ENCODE measurements around the gene PLA2G2C.
"Not testable (repeated sequence)": the region's sequence is repeated elsewhere in the genome, so short reads cannot be mapped to it uniquely, and the experiment has no call there.

Gene PLA2G2C

GRCh38 chr1:20185834-20186782 lies at the start of gene PLA2G2C, which contains the start of gene UBXN10:
Gene PLA2G2C, minus strand, starts transcription at chr1:20186518. Its CDS starts 9,155 bp downstream, at chr1:20177363.
Gene UBXN10, plus strand, starts transcription at chr1:20186096. Its CDS starts 4,466 bp downstream, at chr1:20190562.
- DNase-seq, result peak; percentile 13

GRCh38 chr1:20234788-20235535 lies 48.6 kb upstream of the PLA2G2C start:
- no peak for DNase-seq

DNA sequence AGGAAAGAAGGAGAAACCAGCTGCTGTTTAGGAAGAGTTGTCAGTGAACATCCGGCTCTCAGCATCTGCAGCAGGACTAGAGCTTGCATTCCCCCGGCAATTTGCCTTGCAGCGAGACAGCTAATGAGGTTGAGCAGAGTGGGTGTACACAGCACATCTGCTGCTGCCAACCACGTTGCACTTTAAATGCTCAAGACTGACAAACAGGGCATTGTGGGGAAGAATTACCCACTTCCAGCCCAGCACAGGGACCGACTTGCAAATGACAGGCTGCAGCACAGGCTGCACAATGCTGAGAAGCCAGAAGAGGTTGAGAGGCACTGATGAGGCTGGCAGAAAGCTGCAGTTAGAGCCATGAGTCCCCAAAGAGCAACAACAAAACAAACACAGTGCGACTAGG lies 47.5 kb upstream of the PLA2G2C start:
- peak; percentile 48 for DNase-seq

DNA sequence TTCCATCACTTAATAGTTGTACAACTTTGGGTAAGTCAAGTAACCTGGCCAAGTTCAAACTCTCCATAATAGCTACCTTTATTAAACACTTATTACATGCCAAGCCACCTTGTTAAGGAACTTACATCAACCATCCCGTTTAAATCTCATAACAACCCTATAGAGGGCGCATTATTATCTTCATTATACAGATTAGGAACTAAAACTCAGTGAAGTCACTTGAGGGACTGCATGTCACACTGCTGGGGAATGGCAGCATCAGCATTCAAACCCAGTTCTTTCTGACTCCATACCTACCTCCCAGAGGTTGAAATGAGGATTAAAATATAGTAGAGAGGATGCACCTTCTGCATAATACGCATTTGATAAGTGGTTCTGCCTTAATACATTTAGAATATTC lies 47.1 kb upstream of the PLA2G2C start:
- DNase-seq, result no peak

- not testable (repeated sequence) for DNase-seq
Observed at GRCh38 chr1:20232564-20232963, 46.2 kb upstream of the PLA2G2C start.

GRCh38 chr1:20229171-20229570 lies 42.9 kb upstream of the PLA2G2C start:
- no peak for DNase-seq

DNA sequence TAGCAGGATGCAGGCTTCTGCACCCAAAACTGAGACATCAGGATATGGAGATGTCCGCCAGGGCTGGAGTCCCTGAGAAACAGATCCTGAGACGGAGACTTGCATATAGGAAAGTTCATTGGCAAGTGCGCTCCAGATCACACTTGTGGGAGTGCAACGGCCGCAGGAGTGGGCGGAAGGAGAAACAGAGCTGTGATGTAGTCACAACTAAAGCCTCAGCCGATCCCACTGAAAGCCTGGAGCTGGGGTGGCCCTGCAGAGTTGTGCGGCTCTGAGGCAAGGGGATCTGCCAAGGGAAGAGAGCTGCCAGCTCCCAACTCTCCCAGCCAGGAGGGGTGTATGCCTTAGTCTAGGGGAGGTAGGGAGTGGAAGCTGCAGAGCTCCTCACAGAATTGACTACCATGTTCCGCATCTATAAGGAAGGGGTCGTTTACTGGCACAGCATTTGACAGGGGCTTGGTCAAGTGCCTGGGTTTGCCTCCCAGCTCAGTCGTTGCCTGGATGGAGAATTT lies 42.1 kb upstream of the PLA2G2C start:
- no peak for DNase-seq

DNA sequence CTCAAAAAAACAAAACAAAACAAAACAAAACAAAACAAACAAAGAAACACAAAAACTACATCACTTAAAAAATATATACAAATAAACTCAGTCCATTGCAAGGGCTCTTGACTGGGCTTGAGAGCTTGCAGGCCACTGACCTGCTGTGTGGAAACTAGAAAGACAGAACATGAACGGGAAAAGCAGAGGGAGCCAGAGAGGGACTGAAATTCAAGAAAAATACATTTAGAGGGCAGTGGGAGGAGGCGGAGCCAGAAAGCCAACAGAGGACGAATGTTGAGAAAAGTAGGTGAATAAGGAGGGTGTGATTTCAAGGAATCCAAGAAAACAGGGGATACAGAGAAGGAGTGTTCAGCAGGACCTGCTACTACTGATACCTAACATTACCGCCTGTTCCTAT lies 41.4 kb upstream of the PLA2G2C start:
- DNase-seq, result no peak

DNA sequence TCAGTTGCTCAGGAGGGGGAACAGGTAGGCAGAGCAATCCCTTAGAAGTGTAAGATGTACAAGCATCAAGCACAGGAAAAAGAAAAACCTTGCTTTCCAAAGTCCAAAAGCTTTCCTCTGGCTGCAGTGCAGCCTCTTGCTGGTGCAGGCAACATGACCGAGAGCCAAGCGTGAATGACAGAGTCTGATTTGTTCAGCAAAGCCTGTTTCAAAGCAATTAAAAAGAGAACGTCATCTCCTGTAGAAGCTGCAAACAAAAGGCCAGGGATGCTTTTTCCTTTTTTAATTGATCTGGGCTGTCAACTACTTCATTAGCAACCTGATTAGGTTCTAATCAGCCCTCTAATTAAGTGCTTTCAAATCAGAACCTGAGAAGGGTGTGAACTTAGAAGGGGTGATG lies 38.2 kb upstream of the PLA2G2C start:
- no peak for DNase-seq

- no peak for DNase-seq
Observed at GRCh38 chr1:20223551-20224419, 37.5 kb upstream of the PLA2G2C start.

GRCh38 chr1:20223106-20223505 lies 36.8 kb upstream of the PLA2G2C start:
- DNase-seq, result no peak

DNA sequence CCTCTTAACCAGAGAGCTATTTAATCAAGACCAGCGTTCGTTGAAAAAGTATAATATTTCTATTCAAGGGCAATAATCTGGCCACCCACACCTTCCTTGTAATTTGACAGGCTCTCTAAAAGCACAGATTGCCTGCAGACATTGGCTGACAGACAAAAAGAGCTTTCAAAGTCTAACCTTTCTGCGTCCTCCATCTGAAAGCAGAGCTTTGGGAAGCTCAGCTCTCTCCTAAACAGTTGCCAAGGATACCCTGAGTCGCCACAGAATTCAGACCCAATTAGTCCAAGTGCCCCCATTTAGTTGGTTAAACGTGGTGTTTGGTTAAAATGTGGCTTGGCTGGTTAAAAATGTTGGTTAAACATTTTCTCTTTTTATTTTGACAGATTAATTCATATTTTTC lies 33.7 kb upstream of the PLA2G2C start:
- peak; percentile 22 for DNase-seq

GRCh38 chr1:20219053-20219452 lies 32.7 kb upstream of the PLA2G2C start:
- DNase-seq, result not testable (repeated sequence)

DNA sequence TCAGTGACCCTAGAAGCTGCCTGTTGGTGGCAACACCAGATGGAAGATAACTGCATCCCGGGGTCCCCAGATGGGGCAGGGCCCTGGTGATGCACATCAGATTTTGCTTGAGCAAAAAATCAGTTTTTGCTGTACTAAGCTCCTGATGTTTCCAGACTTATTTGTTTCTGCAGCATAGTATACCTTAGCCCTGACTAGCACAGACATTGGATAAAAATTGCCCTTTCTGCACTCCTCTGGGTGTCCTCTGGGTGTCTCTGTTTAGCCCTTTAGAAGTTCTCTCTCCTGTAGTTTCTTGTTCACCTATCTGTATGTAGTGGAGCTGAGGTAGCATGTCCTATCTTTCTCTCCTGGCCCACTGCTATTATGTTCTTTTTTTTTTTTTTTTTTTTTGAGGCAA lies 30.3 kb upstream of the PLA2G2C start:
- no peak for DNase-seq

GRCh38 chr1:20215716-20216115 lies 29.4 kb upstream of the PLA2G2C start:
- DNase-seq, result no peak

DNA sequence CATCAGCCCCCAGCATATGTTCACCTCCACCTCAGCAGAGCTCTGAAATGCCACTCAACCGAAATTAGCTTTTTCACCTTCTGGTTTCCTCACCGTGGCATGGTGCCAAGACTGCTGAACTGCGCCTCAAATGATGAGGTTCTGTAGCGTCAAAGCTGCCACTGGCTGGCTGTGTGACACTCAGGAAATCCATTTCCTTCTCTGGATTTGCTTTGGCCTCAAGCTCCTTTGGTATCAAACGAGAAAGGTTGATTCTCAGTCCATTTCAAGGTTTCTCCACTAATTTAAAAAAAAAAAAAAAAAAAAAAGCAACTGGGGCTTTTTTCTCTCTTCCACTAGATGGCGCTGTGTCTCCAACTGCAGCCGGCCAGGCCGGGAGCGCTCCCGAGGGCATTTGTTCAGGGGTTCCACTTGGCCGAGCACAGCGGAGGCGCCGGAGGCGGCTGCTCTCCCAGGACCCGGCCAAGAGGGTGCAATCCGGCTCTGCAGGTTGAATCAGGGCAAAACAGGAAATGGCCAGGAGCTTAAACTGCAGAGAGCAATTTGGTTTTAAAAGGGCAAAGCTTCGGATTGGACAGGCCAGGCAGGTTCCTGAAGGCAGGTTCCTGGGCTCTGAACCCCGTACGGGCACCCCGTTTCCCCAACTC lies 26.5 kb upstream of the PLA2G2C start:
- peak; percentile 63 for DNase-seq

- DNase-seq, result no peak
Observed at GRCh38 chr1:20212085-20212684, 25.9 kb upstream of the PLA2G2C start.

- no peak for DNase-seq
Observed at GRCh38 chr1:20211511-20211931, 25.2 kb upstream of the PLA2G2C start.

GRCh38 chr1:20210736-20211460 lies 24.6 kb upstream of the PLA2G2C start:
- DNase-seq, result no peak

GRCh38 chr1:20209471-20209870 lies 23.2 kb upstream of the PLA2G2C start:
- DNase-seq, result no peak

- no peak for DNase-seq
Observed at GRCh38 chr1:20207546-20207945, 21.2 kb upstream of the PLA2G2C start.
